Endothelial cell of umbilical vein (primary cell): ENCODE data around the gene ARHGAP22. TPM values are rescaled to one million over a fixed set of nuclear protein-coding genes. Genes with fewer than 3 reads are reported as not detected.

Experiments
- BruUV-seq: library from RNA; stranded (reverse); fragments of 400-500 nt; replicated peaks from 2 replicates; lab custom pipeline; 2021; lab: Mats Ljungman, UMichigan
- CTCF ChIA-PET: fragments of 300-600, 350-600 bp; sonication (Branson Sonifier 250); formaldehyde crosslinking; loops from one replicate; lab custom pipeline; 2021; ENCODE audit warnings: antibody characterized with exemption, inconsistent platforms; lab: Charles Lee
- POLR2A ChIA-PET: fragments of 300-600, 350-600 bp; sonication (Branson Sonifier 250); formaldehyde crosslinking; loops from one replicate; lab custom pipeline; 2021; ENCODE audit warnings: antibody characterized with exemption, inconsistent platforms; lab: Charles Lee
- DNase-seq: peaks from one replicate; pipeline ENCODE4 v3.0.0-alpha.2; 2011; ENCODE audit warnings: low read depth, low spot score
- FAIRE-seq: peaks from 2 replicates; lab custom pipeline; 2011; peaks lifted over from hg19 to GRCh38; lab: Jason Lieb, UNC
- H2AFZ ChIP-seq: 2 replicates; pipeline ENCODE4 v1.6.0; 2012; ENCODE audit warnings: low read depth, low read length, control low read depth, inconsistent platforms
- H3K27ac ChIP-seq: 2 replicates; pipeline ENCODE4 v1.5.1; 2011; ENCODE audit warnings: low read depth, mild to moderate bottlenecking, control low read depth, low read length, moderate library complexity; ENCODE audit not compliant: insufficient read depth
- H3K27me3 ChIP-seq, 2 experiments: 2 replicates each; pipeline versions ENCODE4 v1.6.0 to v1.6.1; 2011; ENCODE audit warnings: low read length in 2 of 2, mixed read lengths in 1 of 2; ENCODE audit not compliant: control insufficient read depth in 2 of 2, insufficient read depth in 2 of 2
- H3K36me3 ChIP-seq, 2 experiments: 2 replicates in 1 of 2; 3 replicates in 1 of 2; pipeline ENCODE4 v1.5.1; 2011; ENCODE audit warnings: low read length in 2 of 2, mild to moderate bottlenecking in 1 of 2, moderate library complexity in 1 of 2; ENCODE audit not compliant: control insufficient read depth in 2 of 2, insufficient read depth in 2 of 2; ENCODE audit errors: extremely low read depth in 1 of 2
- H3K4me1 ChIP-seq: 3 replicates; pipeline ENCODE4 v1.5.1; 2011; ENCODE audit warnings: mild to moderate bottlenecking, low read length; ENCODE audit not compliant: control insufficient read depth, insufficient read depth; ENCODE audit errors: extremely low read depth
- H3K4me2 ChIP-seq: 2 replicates; pipeline ENCODE4 v1.6.1; 2011; ENCODE audit warnings: low read length, control low read depth, mixed read lengths; ENCODE audit not compliant: insufficient read depth
- H3K4me3 ChIP-seq, 3 experiments: fragments of 200-600 bp in 1 of 3; sonication (generic), shearing (Covaris generic) in 1 of 3; replicated peaks in 1 of 3; 2 replicates each; pipeline ENCODE4 v1.5.1; 2011 to 2016; ENCODE audit warnings: control low read depth in 3 of 3, low read length in 3 of 3, mild to moderate bottlenecking in 2 of 3, inconsistent platforms in 1 of 3, low read depth in 1 of 3, moderate library complexity in 1 of 3; ENCODE audit not compliant: insufficient read depth in 1 of 3
- H3K79me2 ChIP-seq: 2 replicates; pipeline ENCODE4 v1.6.0; 2012; ENCODE audit warnings: low read length, inconsistent platforms; ENCODE audit not compliant: control insufficient read depth, insufficient read depth
- H3K9ac ChIP-seq: replicated peaks from 2 replicates; pipeline ENCODE3; 2011; ENCODE audit warnings: low read length, control low read depth; ENCODE audit not compliant: insufficient read depth; ENCODE audit errors: extremely low read depth
- H3K9me1 ChIP-seq: replicated peaks from 3 replicates; pipeline ENCODE4 v1.6.0; 2011; ENCODE audit warnings: mild to moderate bottlenecking, low read length; ENCODE audit not compliant: control insufficient read depth, insufficient read depth; ENCODE audit errors: extremely low read depth
- H3K9me3 ChIP-seq: replicated peaks from 2 replicates; pipeline ENCODE4 v1.5.1; 2012; ENCODE audit warnings: low read length, inconsistent platforms; ENCODE audit not compliant: control insufficient read depth, insufficient read depth
- H4K20me1 ChIP-seq: replicated peaks from 2 replicates; pipeline ENCODE3; 2011; ENCODE audit warnings: mild to moderate bottlenecking, low read length; ENCODE audit not compliant: control insufficient read depth, insufficient read depth; ENCODE audit errors: extremely low read depth
- FOS ChIP-seq: IDR thresholded peaks from 2 replicates; pipeline ENCODE4 v1.6.1; 2011; ENCODE audit warnings: mild to moderate bottlenecking, low read length, moderate library complexity, borderline replicate concordance; ENCODE audit not compliant: insufficient read depth
- GATA2 ChIP-seq: IDR thresholded peaks from 2 replicates; pipeline ENCODE4 v1.7.0; 2011; ENCODE audit warnings: low read depth, mild to moderate bottlenecking, moderate library complexity, mixed read lengths, low read length; ENCODE audit not compliant: insufficient read length, insufficient read depth
- MYC ChIP-seq: IDR thresholded peaks from one replicate; pipeline ENCODE4 v1.6.1; 2011; ENCODE audit warnings: mild to moderate bottlenecking, low read depth, low read length
- POLR2AphosphoS5 ChIP-seq: IDR thresholded peaks from 2 replicates; pipeline ENCODE4 v1.6.1; 2012; ENCODE audit warnings: low read depth, mild to moderate bottlenecking, control low read depth, low read length, moderate library complexity; ENCODE audit not compliant: insufficient read depth
- dilution Hi-C: fragments of 300-500 bp; cut with MboI; formaldehyde crosslinking; loops from one replicate; pipeline ENCODE4 v1.15.0; 2019; ENCODE audit warnings: low sequenced_read_pairs; ENCODE audit not compliant: extremely low pct_ligation_motif_present
- intact Hi-C: fragments of 100-400 bp; cut with micrococcal nuclease; formaldehyde crosslinking; loops from one replicate; pipeline ENCODE4 v1.10.0; 2022
- polyA plus RNA-seq, 4 experiments: library from polyadenylated mRNA; depleted of rRNA in 3 of 4; stranded (reverse) in 3 of 4; unstranded in 1 of 4; fragments of >200 nt; gene quantifications; 2 replicates each; pipeline versions ENCODE4 v1.2.1 to v1.2.3, GENCODE V29; 2011 to 2012; ENCODE audit warnings: missing spikeins in 1 of 4
- total RNA-seq: library from RNA; stranded (reverse); gene quantifications from 2 replicates; pipeline ENCODE4 v1.2.3, GENCODE V29; 2021
- TF ChIP-seq, protein P1 (sequence below): IDR thresholded peaks from 2 replicates; pipeline ENCODE4 v1.6.1; 2011; ENCODE audit not compliant: insufficient read depth, insufficient read length

The ARHGAP22 gene
- total and polyA plus RNA-seq, 2 donors (not counting 3 experiments of a cell fraction or from before 2014, with no cell fraction given), result 8.6 to 50.3 TPM

DNA sequence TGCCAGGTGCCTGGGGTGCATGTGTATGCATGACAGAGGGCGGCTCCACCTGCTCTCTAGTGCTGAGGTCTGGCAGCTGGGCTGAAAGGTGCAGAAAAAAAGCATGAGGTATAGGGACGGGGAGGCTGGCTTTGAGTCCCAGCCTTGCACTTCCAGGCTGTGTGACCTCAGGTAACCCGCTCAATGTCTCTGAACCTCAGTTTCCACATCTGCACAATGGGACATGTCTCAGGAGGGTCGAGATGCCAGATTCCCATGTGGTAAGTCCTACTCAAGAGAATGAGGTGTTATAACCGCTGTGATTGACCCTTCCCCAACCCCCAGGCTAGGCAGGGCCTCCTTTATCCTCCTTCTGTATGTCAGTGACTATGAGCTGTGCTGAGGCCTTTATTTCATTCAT, 48.8 kb downstream of the ARHGAP22 start:
- Histone ChIP-seq H2AFZ (no peak overlapping the region), H3K27ac (no peak overlapping the region), H4K20me1 (no peaks in the 10 kb centered on the region), H3K9me3 (no peaks in the 10 kb centered on the region), H3K9me1 (no peaks in the 10 kb centered on the region), H3K9ac (no peak overlapping the region), H3K4me2 (no peak overlapping the region), H3K27me3 (no peaks in the 10 kb centered on the region), H3K79me2 (peaks cover 14% of the 10 kb centered on the region), H3K4me3 (no peak overlapping the region), H3K4me1 (peaks cover 19% of the 10 kb centered on the region), H3K36me3 (peaks cover 3 to 12% of the 10 kb centered on the region in 2 experiments)
- intact Hi-C loops, result loop anchor here (10.0 kb wide), 1 partner anchor 959 kb away; no protein-coding TSS in a partner anchor
- no TSS peak for BruUV-seq
- DNase-seq (no peak), FAIRE-seq (no peak)
- POLR2A ChIA-PET, result no interaction called here
- CTCF ChIA-PET, result interaction anchor here (16.9 kb wide), 1 partner anchor 101 kb away, joined by 445 read pairs; no protein-coding TSS in a partner anchor
- TF ChIP-seq, protein P1, sequence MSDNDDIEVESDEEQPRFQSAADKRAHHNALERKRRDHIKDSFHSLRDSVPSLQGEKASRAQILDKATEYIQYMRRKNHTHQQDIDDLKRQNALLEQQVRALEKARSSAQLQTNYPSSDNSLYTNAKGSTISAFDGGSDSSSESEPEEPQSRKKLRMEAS, result no peak
- TF ChIP-seq MYC (no peak), GATA2 (no peak)
- dilution Hi-C loops, result no loop called here

DNA sequence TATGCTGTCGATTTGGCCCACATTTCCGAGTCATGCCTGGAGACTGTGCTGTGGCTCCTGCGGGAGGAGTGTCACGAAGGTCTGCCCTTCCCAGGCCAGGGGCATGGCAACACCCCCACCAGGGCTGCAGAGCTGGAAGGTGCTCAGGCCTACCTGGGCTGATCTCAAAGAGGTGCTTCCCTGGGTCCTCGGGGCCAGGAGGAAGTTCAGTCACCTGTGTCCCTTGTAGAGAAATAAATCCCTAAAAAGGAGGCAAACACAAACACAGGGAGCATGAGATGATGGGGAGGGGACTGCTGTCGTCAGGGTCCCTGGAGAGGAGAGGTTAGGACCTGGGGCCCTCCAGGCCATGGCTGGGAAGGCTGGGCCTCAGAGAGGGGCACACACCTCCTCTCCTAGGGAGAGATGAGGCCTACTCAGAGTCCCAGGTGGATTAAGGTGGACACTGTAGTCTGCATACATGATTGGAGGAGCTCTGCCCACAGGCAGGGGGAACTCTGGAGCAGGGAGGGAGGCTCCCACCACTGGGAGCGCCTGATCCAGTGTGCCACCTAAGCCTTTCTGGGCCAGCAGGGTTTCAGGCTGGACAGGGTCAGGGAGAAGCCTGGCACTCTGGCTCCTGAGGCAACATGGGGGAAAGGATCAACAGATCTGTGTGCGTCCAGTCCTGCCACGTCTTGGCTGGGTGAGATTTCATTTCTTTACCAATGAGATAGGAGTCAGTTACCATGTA, 49.4 kb downstream of the ARHGAP22 start:
- H3K9me1 ChIP-seq, result no peaks in the 10 kb centered on the region
- TF ChIP-seq GATA2, result no peak
- no peak for TF ChIP-seq FOS
- TF ChIP-seq, protein P1, result no peak
- TF ChIP-seq POLR2AphosphoS5, result no peak
- peaks cover 11% of the 10 kb centered on the region for H3K79me2 ChIP-seq
- no peaks in the 10 kb centered on the region for H4K20me1 ChIP-seq
- POLR2A ChIA-PET, result no interaction called here
- BruUV-seq, result no TSS peak
- H3K4me1 ChIP-seq, result peaks cover 24% of the 10 kb centered on the region
- no peak overlapping the region for H3K9ac ChIP-seq
- CTCF ChIA-PET, result interaction anchor here (1.2 to 16.9 kb wide), 2 partner anchors 59 to 101 kb away, joined by 3 to 445 read pairs; no protein-coding TSS in a partner anchor
- DNase-seq (no peak), FAIRE-seq (no peak)
- no peak overlapping the region for H3K4me2 ChIP-seq
- no peak overlapping the region for H3K27ac ChIP-seq
- H2AFZ ChIP-seq, result no peak overlapping the region
- intact Hi-C loops (loop anchor here (10.0 kb wide), 1 partner anchor 959 kb away; no protein-coding TSS in a partner anchor), dilution Hi-C loops (no loop called here)
- H3K4me3 ChIP-seq, result no peak overlapping the region
- H3K9me3 ChIP-seq, result no peaks in the 10 kb centered on the region
- H3K27me3 ChIP-seq, result no peaks in the 10 kb centered on the region
- peaks cover 3 to 12% of the 10 kb centered on the region in 2 experiments for H3K36me3 ChIP-seq
